WERI-Rb-1 (cell line): ENCODE measurements around the gene KCNMA1.

ENCODE experiments used
- DNase-seq: peaks from one replicate; pipeline ENCODE4 v3.0.0-alpha.2; 2020
- H3K27ac ChIP-seq: fragments of 250-450 bp; sonication (Bioruptor Pico); 2 replicates; pipeline ENCODE4 v1.5.1; 2020; ENCODE audit warnings: mild to moderate bottlenecking, moderate library complexity
- H3K27me3 ChIP-seq: fragments of 250-450 bp; sonication (Bioruptor Pico); 2 replicates; pipeline ENCODE4 v1.5.1; 2021; ENCODE audit warnings: mild to moderate bottlenecking, low read depth, moderate library complexity; ENCODE audit not compliant: insufficient read depth, severe bottlenecking
- H3K36me3 ChIP-seq: fragments of 250-450 bp; sonication (Bioruptor Pico); 2 replicates; pipeline ENCODE4 v1.5.1; 2020; ENCODE audit warnings: mild to moderate bottlenecking, moderate library complexity
- H3K4me3 ChIP-seq: 2 replicates; pipeline ENCODE4 v1.5.1; 2011; ENCODE audit warnings: low read depth, mild to moderate bottlenecking, control low read depth, low read length
- H3K9me3 ChIP-seq: fragments of 250-450 bp; sonication (Bioruptor Pico); 2 replicates; pipeline ENCODE4 v1.5.1; 2021; ENCODE audit warnings: mild to moderate bottlenecking, moderate library complexity; ENCODE audit not compliant: severe bottlenecking
- CTCF ChIP-seq: IDR thresholded peaks from 2 replicates; pipeline ENCODE4 v1.5.1; 2011; ENCODE audit warnings: low read depth, mild to moderate bottlenecking, control low read depth, inconsistent platforms, low read length

KCNMA1 gene

GRCh38 chr10:76942628-76943416 is 694.8 kb downstream of the KCNMA1 start:
- no peak for TF ChIP-seq CTCF
- no peak for DNase-seq
- no peaks in the 10 kb centered on the region for H3K36me3 ChIP-seq

GRCh38 chr10:76939933-76940468 is 697.6 kb downstream of the KCNMA1 start:
- Histone ChIP-seq H3K36me3 (no peaks in the 10 kb centered on the region), H3K4me3 (no peak overlapping the region), H3K27ac (no peak overlapping the region), H3K9me3 (no peaks in the 10 kb centered on the region), H3K27me3 (no peaks in the 10 kb centered on the region)
- DNase-seq, result no peak
- TF ChIP-seq CTCF, result no peak

More at GRCh38 chr10:76942628-76943416, 694.8 kb downstream of the KCNMA1 start:
- no peak overlapping the region for H3K4me3 ChIP-seq
- no peaks in the 10 kb centered on the region for H3K9me3 ChIP-seq
- no peak overlapping the region for H3K27ac ChIP-seq
- no peaks in the 10 kb centered on the region for H3K27me3 ChIP-seq

GRCh38 chr10:76937181-76937600 is 700.4 kb downstream of the KCNMA1 start:
- H3K27ac ChIP-seq, result no peak overlapping the region
- H3K36me3 ChIP-seq, result no peaks in the 10 kb centered on the region
- no peaks in the 10 kb centered on the region for H3K27me3 ChIP-seq
- H3K9me3 ChIP-seq, result no peaks in the 10 kb centered on the region
- TF ChIP-seq CTCF, result no peak
- no peak for DNase-seq
- no peak overlapping the region for H3K4me3 ChIP-seq

GRCh38 chr10:76935941-76936613 is 701.5 kb downstream of the KCNMA1 start:
- Histone ChIP-seq H3K9me3 (no peaks in the 10 kb centered on the region), H3K36me3 (no peaks in the 10 kb centered on the region), H3K27me3 (no peaks in the 10 kb centered on the region), H3K27ac (no peak overlapping the region), H3K4me3 (no peak overlapping the region)
- DNase-seq, result no peak
- TF ChIP-seq CTCF, result no peak

GRCh38 chr10:76928565-76928964 is 709.0 kb downstream of the KCNMA1 start:
- Histone ChIP-seq H3K27me3 (no peaks in the 10 kb centered on the region), H3K4me3 (no peak overlapping the region), H3K36me3 (no peaks in the 10 kb centered on the region), H3K9me3 (no peaks in the 10 kb centered on the region), H3K27ac (no peak overlapping the region)
- no peak for DNase-seq
- TF ChIP-seq CTCF, result no peak
